Left lung (tissue), 10 donors: Measurements from ENCODE around the gene AMER3. TPM values are rescaled to one million over a fixed set of nuclear protein-coding genes. Genes with fewer than 3 reads are reported as not detected.

ENCODE experiments used
- ATAC-seq: fragments of 200-7000 bp; cut with Tn5 transposase; one replicate; pipeline ENCODE4 v1.9.1; 2020; ENCODE audit warnings: moderate library complexity
- DNase-seq, 4 donors: peaks; one replicate each; pipeline ENCODE4 v3.0.0-alpha.2; 2013 to 2020
- H3K27ac ChIP-seq, 2 donors: fragments of 200-600 bp; sonication (generic) in 1 of 2; one replicate each; pipeline versions ENCODE4 v1.5.0 to v1.8.0; 2020 to 2021
- H3K27me3 ChIP-seq, 2 donors: fragments of 200-600 bp; sonication (generic) in 1 of 2; one replicate each; pipeline versions ENCODE4 v1.5.0 to v1.8.0; 2020 to 2021
- H3K36me3 ChIP-seq, 2 donors: fragments of 200-600 bp; sonication (generic) in 1 of 2; one replicate each; pipeline versions ENCODE4 v1.5.0 to v1.8.0; 2020 to 2021
- H3K4me1 ChIP-seq, 2 donors: fragments of 200-600 bp; one replicate each; pipeline ENCODE4 v1.8.0; 2021
- H3K4me3 ChIP-seq, 2 donors: fragments of 200-600 bp; sonication (generic) in 1 of 2; one replicate each; pipeline versions ENCODE4 v1.5.0 to v1.8.0; 2020 to 2021; ENCODE audit warnings: mild to moderate bottlenecking in 1 of 2
- H3K9me3 ChIP-seq, 2 donors: fragments of 200-600 bp; sonication (generic) in 1 of 2; one replicate each; pipeline versions ENCODE4 v1.5.0 to v1.8.0; 2020 to 2021
- intact Hi-C, 2 donors: fragments of 100-400 bp; cut with DNase I; formaldehyde crosslinking; loops; one replicate each; pipeline versions ENCODE4 v1.11.2 to v1.14.2; 2022
- polyA plus RNA-seq, 6 donors: library from polyadenylated mRNA; unstranded; fragments of 120-200 nt; gene quantifications; one replicate each; pipeline ENCODE4 v1.2.1, GENCODE V29; 2013; ENCODE audit not compliant: insufficient read length in 6 of 6
- total RNA-seq, 2 donors: library from RNA; stranded (reverse); fragmentation: NEBNext Ultra II Directional; extraction: Animal tissue kit (Norgen Biotek cat#: 25700); gene quantifications; one replicate each; pipeline ENCODE4 v1.2.1, GENCODE V29; 2021
- TF ChIP-seq, protein P1 (sequence below), 2 donors: fragments of 200-600 bp; sonication (generic) in 1 of 2; IDR thresholded peaks; one replicate each; pipeline versions ENCODE4 v1.5.0 to v1.8.0; 2021; ENCODE audit warnings: antibody characterized with exemption in 2 of 2
- donor health status: DM: no; HTN: yes; CAD: no.
- donor health status: DM: no; HTN: no; CAD: no.

Gene AMER3
- total and polyA plus RNA-seq, 8 donors, result 0.04 to 0.15 (median 0.09) TPM; not detected in 3

DNA sequence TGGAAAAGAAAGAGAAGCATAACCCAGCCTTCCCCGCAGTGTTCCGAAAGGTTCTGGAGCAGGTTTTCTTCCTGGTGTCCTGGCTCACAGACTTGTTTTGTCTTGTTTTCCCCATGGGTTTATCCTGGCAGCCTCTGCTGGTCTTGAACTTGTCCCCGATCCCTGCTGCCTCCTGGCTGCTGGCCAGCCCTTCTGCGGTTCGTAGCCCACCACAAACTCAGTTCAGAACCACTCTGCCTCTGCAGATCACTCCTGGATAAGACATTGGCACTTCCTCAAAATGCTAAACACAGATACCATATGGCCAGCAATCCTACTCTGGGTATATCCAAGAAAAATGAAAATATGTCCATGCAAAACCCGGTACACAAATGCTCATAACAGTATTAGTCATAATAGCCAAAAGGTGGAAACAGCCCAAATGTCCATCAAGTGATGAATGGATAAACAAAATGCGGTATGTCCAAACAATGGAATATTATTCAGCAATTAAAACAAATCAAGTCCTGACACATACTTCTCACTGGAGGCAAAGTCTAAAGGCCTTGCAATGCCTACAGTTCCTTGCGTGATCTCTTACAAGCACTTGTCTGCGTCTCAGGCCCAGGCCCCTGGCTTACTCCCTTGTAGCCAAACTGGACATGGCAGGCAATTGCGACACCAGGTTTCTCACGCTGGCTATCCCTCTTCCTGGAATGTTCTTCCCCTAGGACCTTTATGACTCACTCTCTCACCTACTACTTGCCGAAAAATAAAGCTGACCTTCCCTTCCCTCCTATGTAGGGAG is 53.3 kb downstream of the AMER3 start:
- Histone ChIP-seq H3K4me3 (no peak overlapping the region), H3K27ac (no peak overlapping the region), H3K9me3 (no peaks in the 10 kb centered on the region), H3K27me3 (peaks cover 0 to 7% of the 10 kb centered on the region in 2 donors), H3K36me3 (no peaks in the 10 kb centered on the region), H3K4me1 (no peaks in the 10 kb centered on the region)
- intact Hi-C loops, result no loop called here
- ATAC-seq (no peak), DNase-seq (no peak)
- TF ChIP-seq, protein P1, sequence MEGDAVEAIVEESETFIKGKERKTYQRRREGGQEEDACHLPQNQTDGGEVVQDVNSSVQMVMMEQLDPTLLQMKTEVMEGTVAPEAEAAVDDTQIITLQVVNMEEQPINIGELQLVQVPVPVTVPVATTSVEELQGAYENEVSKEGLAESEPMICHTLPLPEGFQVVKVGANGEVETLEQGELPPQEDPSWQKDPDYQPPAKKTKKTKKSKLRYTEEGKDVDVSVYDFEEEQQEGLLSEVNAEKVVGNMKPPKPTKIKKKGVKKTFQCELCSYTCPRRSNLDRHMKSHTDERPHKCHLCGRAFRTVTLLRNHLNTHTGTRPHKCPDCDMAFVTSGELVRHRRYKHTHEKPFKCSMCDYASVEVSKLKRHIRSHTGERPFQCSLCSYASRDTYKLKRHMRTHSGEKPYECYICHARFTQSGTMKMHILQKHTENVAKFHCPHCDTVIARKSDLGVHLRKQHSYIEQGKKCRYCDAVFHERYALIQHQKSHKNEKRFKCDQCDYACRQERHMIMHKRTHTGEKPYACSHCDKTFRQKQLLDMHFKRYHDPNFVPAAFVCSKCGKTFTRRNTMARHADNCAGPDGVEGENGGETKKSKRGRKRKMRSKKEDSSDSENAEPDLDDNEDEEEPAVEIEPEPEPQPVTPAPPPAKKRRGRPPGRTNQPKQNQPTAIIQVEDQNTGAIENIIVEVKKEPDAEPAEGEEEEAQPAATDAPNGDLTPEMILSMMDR (IDR thresholded peaks at IDR 0.05), result no peak

- no peaks in the 10 kb centered on the region for H3K36me3 ChIP-seq
- no peak overlapping the region for H3K4me3 ChIP-seq
- DNase-seq, result no peak
- H3K9me3 ChIP-seq, result no peaks in the 10 kb centered on the region
- intact Hi-C loops, result no loop called here
- ATAC-seq, result no peak
- H3K27ac ChIP-seq, result no peak overlapping the region
- H3K27me3 ChIP-seq, result peaks cover 0 to 11% of the 10 kb centered on the region in 2 donors
- TF ChIP-seq, protein P1 (IDR thresholded peaks at IDR 0.05), result no peak
- no peaks in the 10 kb centered on the region for H3K4me1 ChIP-seq
These were observed 55.1 kb downstream of the AMER3 start for GRCh38 chr2:130810490-130810889.

GRCh38 chr2:130813722-130814121 is 58.4 kb downstream of the AMER3 start:
- no peaks in the 10 kb centered on the region for H3K9me3 ChIP-seq
- H3K4me3 ChIP-seq, result no peak overlapping the region
- no peaks in the 10 kb centered on the region for H3K4me1 ChIP-seq
- intact Hi-C loops, result no loop called here
- TF ChIP-seq, protein P1 (IDR thresholded peaks at IDR 0.05), result no peak
- ATAC-seq, result no peak
- no peaks in the 10 kb centered on the region for H3K36me3 ChIP-seq
- DNase-seq, result no peak
- H3K27ac ChIP-seq, result no peak overlapping the region
- peaks cover 0 to 20% of the 10 kb centered on the region in 2 donors for H3K27me3 ChIP-seq

GRCh38 chr2:130814931-130815680 is 59.8 kb downstream of the AMER3 start:
- H3K4me1 ChIP-seq, result no peaks in the 10 kb centered on the region
- H3K4me3 ChIP-seq, result no peak overlapping the region
- DNase-seq (no peak), ATAC-seq (no peak)
- intact Hi-C loops, result no loop called here
- no peaks in the 10 kb centered on the region for H3K36me3 ChIP-seq
- TF ChIP-seq, protein P1 (IDR thresholded peaks at IDR 0.05), result no peak
- no peaks in the 10 kb centered on the region for H3K9me3 ChIP-seq
- H3K27ac ChIP-seq, result no peak overlapping the region
- H3K27me3 ChIP-seq, result peaks cover 0 to 32% of the 10 kb centered on the region in 2 donors

Other genes starting within 250 kb of the AMER3 start
- gene POTEI, start 246.2 kb upstream of the AMER3 start, total RNA-seq, result not detected
- 1 to 10 TPM in 1 of 6 donors, under 1 TPM in 5; 0.45 to 1.1 (median 0.73) TPM for gene POTEI, start 246.2 kb upstream of the AMER3 start, polyA plus RNA-seq
- gene CFC1B, start 234.3 kb upstream of the AMER3 start, total RNA-seq, result not detected
- gene CFC1B, start 234.3 kb upstream of the AMER3 start, polyA plus RNA-seq, result not detected
- gene CFC1, start 156.0 kb upstream of the AMER3 start, total RNA-seq, result not detected
- 10 to 100 TPM in 1 of 6 donors, 1 to 10 TPM in 5; 4.8 to 10.2 (median 8.0) TPM for gene CFC1, start 156.0 kb upstream of the AMER3 start, polyA plus RNA-seq
- gene POTEJ, start 144.1 kb upstream of the AMER3 start, total RNA-seq, result not detected
- gene POTEJ, start 144.1 kb upstream of the AMER3 start, polyA plus RNA-seq, result under 1 TPM in 5 of 6 donors, not detected in 1; 0.06 to 0.60 (median 0.13) TPM
- not detected for gene GPR148, start 26.5 kb upstream of the AMER3 start, total RNA-seq
- not detected for gene GPR148, start 26.5 kb upstream of the AMER3 start, polyA plus RNA-seq
- 1 to 10 TPM; 1.7 to 4.3 TPM for gene ARHGEF4, start 81.4 kb downstream of the AMER3 start, total RNA-seq
- gene ARHGEF4, start 81.4 kb downstream of the AMER3 start, polyA plus RNA-seq, result 1 to 10 TPM; 1.7 to 3.4 (median 2.8) TPM